KOPT-K1 (cell line): ENCODE results near the gene MCM9.
A peak's percentile ranks its signal among the peaks of the same experiment; 100 is the strongest.

Experiments
- H3K27ac ChIP-seq: fragments of 200-600 bp; sonication (generic); 2 replicates; pipeline ENCODE4 v1.5.1; 2016; ENCODE audit warnings: antibody characterized with exemption, mild to moderate bottlenecking, low read depth, low read length; ENCODE audit not compliant: poor library complexity, severe bottlenecking
- H3K36me3 ChIP-seq: fragments of 200-600 bp; sonication (generic); 2 replicates; pipeline ENCODE4 v1.5.1; 2017; ENCODE audit warnings: antibody characterized with exemption, mild to moderate bottlenecking, low read length, moderate library complexity; ENCODE audit not compliant: insufficient read depth
- H3K9me3 ChIP-seq: fragments of 200-600 bp; sonication (generic); 2 replicates; pipeline ENCODE4 v1.5.1; 2017; ENCODE audit warnings: antibody characterized with exemption, low read length, mild to moderate bottlenecking; ENCODE audit not compliant: insufficient read depth, poor library complexity, severe bottlenecking

MCM9 gene

GRCh38 chr6:118952683-118953082, 17.7 kb upstream of the MCM9 start:
- no peak overlapping the region for H3K27ac ChIP-seq

GRCh38 chr6:118945217-118945616, 10.3 kb upstream of the MCM9 start:
- Histone ChIP-seq H3K36me3 (no peaks in the 10 kb centered on the region), H3K9me3 (peaks cover 53% of the 10 kb centered on the region)

More at GRCh38 chr6:118952683-118953082, 17.7 kb upstream of the MCM9 start:
- Histone ChIP-seq H3K9me3 (no peaks in the 10 kb centered on the region), H3K36me3 (no peaks in the 10 kb centered on the region)

GRCh38 chr6:118940770-118941169, 5.8 kb upstream of the MCM9 start:
- peaks cover 50% of the 10 kb centered on the region for H3K9me3 ChIP-seq
- no peak overlapping the region for H3K27ac ChIP-seq
- H3K36me3 ChIP-seq = no peaks in the 10 kb centered on the region

More at GRCh38 chr6:118945217-118945616, 10.3 kb upstream of the MCM9 start:
- H3K27ac ChIP-seq = no peak overlapping the region

GRCh38 chr6:118939683-118940082, 4.7 kb upstream of the MCM9 start:
- Histone ChIP-seq H3K36me3 (no peaks in the 10 kb centered on the region), H3K9me3 (peaks cover 40% of the 10 kb centered on the region), H3K27ac (no peak overlapping the region)

- H3K27ac ChIP-seq = no peak overlapping the region
These were observed 1.2 kb upstream of the MCM9 start for GRCh38 chr6:118935978-118936703.

GRCh38 chr6:118935331-118935668, 341 bp upstream of the MCM9 start:
- H3K36me3 ChIP-seq = peaks cover 30% of the 10 kb centered on the region
- peaks cover 12% of the 10 kb centered on the region for H3K9me3 ChIP-seq
- H3K27ac ChIP-seq = peak overlapping the region; percentile 95

More at GRCh38 chr6:118935978-118936703, 1.2 kb upstream of the MCM9 start:
- peaks cover 22% of the 10 kb centered on the region for H3K36me3 ChIP-seq
- peaks cover 19% of the 10 kb centered on the region for H3K9me3 ChIP-seq

GRCh38 chr6:118933855-118934460, 1.0 kb downstream of the MCM9 start:
- Histone ChIP-seq H3K9me3 (peaks cover 12% of the 10 kb centered on the region), H3K27ac (peak overlapping the region; percentile 95), H3K36me3 (peaks cover 42% of the 10 kb centered on the region)

- H3K27ac ChIP-seq = no peak overlapping the region
- peaks cover 57% of the 10 kb centered on the region for H3K36me3 ChIP-seq
- peaks cover 12% of the 10 kb centered on the region for H3K9me3 ChIP-seq
These were observed 2.5 kb downstream of the MCM9 start for GRCh38 chr6:118932421-118932820.

GRCh38 chr6:118931436-118931835, 3.5 kb downstream of the MCM9 start:
- peaks cover 65% of the 10 kb centered on the region for H3K36me3 ChIP-seq
- H3K9me3 ChIP-seq = peaks cover 4% of the 10 kb centered on the region
- no peak overlapping the region for H3K27ac ChIP-seq

GRCh38 chr6:118930680-118931079, 4.3 kb downstream of the MCM9 start:
- H3K9me3 ChIP-seq = no peaks in the 10 kb centered on the region
- peaks cover 73% of the 10 kb centered on the region for H3K36me3 ChIP-seq
- no peak overlapping the region for H3K27ac ChIP-seq

- Histone ChIP-seq H3K36me3 (peaks cover 98% of the 10 kb centered on the region), H3K27ac (no peak overlapping the region), H3K9me3 (no peaks in the 10 kb centered on the region)
These were observed 11.9 kb downstream of the MCM9 start for GRCh38 chr6:118923035-118923434.

- no peak overlapping the region for H3K27ac ChIP-seq
- peaks cover 97% of the 10 kb centered on the region for H3K36me3 ChIP-seq
These were observed 13.9 kb downstream of the MCM9 start for GRCh38 chr6:118921084-118921483.

GRCh38 chr6:118918329-118918725, 16.6 kb downstream of the MCM9 start:
- peaks cover 96% of the 10 kb centered on the region for H3K36me3 ChIP-seq
- no peak overlapping the region for H3K27ac ChIP-seq
- H3K9me3 ChIP-seq = no peaks in the 10 kb centered on the region

More at GRCh38 chr6:118921084-118921483, 13.9 kb downstream of the MCM9 start:
- H3K9me3 ChIP-seq = no peaks in the 10 kb centered on the region

- Histone ChIP-seq H3K27ac (no peak overlapping the region), H3K9me3 (no peaks in the 10 kb centered on the region), H3K36me3 (peaks cover 96% of the 10 kb centered on the region)
These were observed 17.2 kb downstream of the MCM9 start for GRCh38 chr6:118917546-118918328.

GRCh38 chr6:118914598-118914997, 20.4 kb downstream of the MCM9 start:
- Histone ChIP-seq H3K27ac (no peak overlapping the region), H3K9me3 (no peaks in the 10 kb centered on the region), H3K36me3 (peaks cover 96% of the 10 kb centered on the region)
